K562 treated with DMSO at 1 percent for 12 hours (cell line): Measurements from ENCODE around the gene ACOT11. TPM values are rescaled to one million over a fixed set of nuclear protein-coding genes. Genes with fewer than 3 reads are reported as not detected.

Source experiments
- total RNA-seq: library from RNA; unstranded; fragments of 300-600 nt; gene quantifications from 2 replicates; pipeline ENCODE4 v1.2.3, GENCODE V29; 2022; ENCODE audit not compliant: insufficient read depth

Gene ACOT11
- total RNA-seq, result 0.84 and 1.2 TPM in 2 replicates

GRCh38 chr1:54547601-54548388 is at the start of gene ACOT11:
ACOT11 (plus strand) TSS chr1:54548228; CDS start chr1:54548310, 82 bp downstream.

GRCh38 chr1:54623216-54624007 is 75.4 kb downstream of the ACOT11 start, which contains the start of gene FAM151A:
FAM151A (minus strand) TSS chr1:54623525; CDS start chr1:54623395, 130 bp downstream.

GRCh38 chr1:54640863-54641836 is 93.1 kb downstream of the ACOT11 start, which contains the start of gene MROH7:
MROH7 (plus strand) TSS chr1:54641786; CDS start chr1:54652927, 11,141 bp downstream.

Other genes with a start within 250 kb of the ACOT11 start
- 46.5 and 101 TPM in 2 replicates for gene SSBP3, start 141.8 kb upstream of the ACOT11 start, total RNA-seq
- not detected in 2 replicates for gene FAM151A, start 75.3 kb downstream of the ACOT11 start, total RNA-seq
- not detected in 2 replicates for gene MROH7, start 93.6 kb downstream of the ACOT11 start, total RNA-seq
- 13.5 and 18.1 TPM in 2 replicates for gene TTC4, start 167.6 kb downstream of the ACOT11 start, total RNA-seq
- gene PARS2, start 216.3 kb downstream of the ACOT11 start, total RNA-seq, result 6.7 and 9.7 TPM in 2 replicates